ENCODE results near the gene SPATA25.

- TF ChIP-seq, protein P1, sequence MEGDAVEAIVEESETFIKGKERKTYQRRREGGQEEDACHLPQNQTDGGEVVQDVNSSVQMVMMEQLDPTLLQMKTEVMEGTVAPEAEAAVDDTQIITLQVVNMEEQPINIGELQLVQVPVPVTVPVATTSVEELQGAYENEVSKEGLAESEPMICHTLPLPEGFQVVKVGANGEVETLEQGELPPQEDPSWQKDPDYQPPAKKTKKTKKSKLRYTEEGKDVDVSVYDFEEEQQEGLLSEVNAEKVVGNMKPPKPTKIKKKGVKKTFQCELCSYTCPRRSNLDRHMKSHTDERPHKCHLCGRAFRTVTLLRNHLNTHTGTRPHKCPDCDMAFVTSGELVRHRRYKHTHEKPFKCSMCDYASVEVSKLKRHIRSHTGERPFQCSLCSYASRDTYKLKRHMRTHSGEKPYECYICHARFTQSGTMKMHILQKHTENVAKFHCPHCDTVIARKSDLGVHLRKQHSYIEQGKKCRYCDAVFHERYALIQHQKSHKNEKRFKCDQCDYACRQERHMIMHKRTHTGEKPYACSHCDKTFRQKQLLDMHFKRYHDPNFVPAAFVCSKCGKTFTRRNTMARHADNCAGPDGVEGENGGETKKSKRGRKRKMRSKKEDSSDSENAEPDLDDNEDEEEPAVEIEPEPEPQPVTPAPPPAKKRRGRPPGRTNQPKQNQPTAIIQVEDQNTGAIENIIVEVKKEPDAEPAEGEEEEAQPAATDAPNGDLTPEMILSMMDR (IDR thresholded peaks at IDR 0.05; ENCODE audit: low read depth, low read length): no peak
- TF ChIP-seq EZH2phosphoT487 (IDR thresholded peaks at IDR 0.05; ENCODE audit: low read depth): no peak
Measured at GRCh38 chr20:45917790-45918141, 30.3 kb upstream of the SPATA25 start.

Measured in OCI-LY3 (cell line).